GM12878 (cell line): Measurements from ENCODE around the gene STARD13. TPM values are rescaled to one million over a fixed set of nuclear protein-coding genes. Genes with fewer than 3 reads are reported as not detected.

ENCODE experiments used
- ATAC-seq: fragments of 200-7000 bp; cut with Tn5 transposase; 3 replicates; pipeline ENCODE4 v1.9.1; 2020; ENCODE audit warnings: mild to moderate bottlenecking, moderate library complexity
- BruUV-seq: library from RNA; stranded (reverse); fragments of 400-500 nt; replicated peaks from 2 replicates; lab custom pipeline; 2021; lab: Mats Ljungman, UMichigan
- CTCF ChIA-PET: fragments of 300-600 bp; sonication (Branson Sonifier 250); formaldehyde crosslinking; extraction: SDS; loops from one replicate; lab custom pipeline; 2021; ENCODE audit warnings: inconsistent platforms; lab: Yijun Ruan, JAX
- POLR2A ChIA-PET: fragments of 350-600 bp; formaldehyde crosslinking; extraction: SDS; loops from one replicate; lab custom pipeline; 2021; ENCODE audit warnings: inconsistent platforms; lab: Charles Lee
- RAD21 ChIA-PET: fragments of 300-600 bp; sonication (Branson Sonifier 250); formaldehyde crosslinking; loops from one replicate; lab custom pipeline; 2023; ENCODE audit warnings: antibody characterized with exemption; ENCODE audit not compliant: unreplicated experiment; lab: Charles Lee
- SMC1A ChIA-PET: fragments of 300-600 bp; sonication (Branson Sonifier 250); formaldehyde crosslinking; loops from one replicate; lab custom pipeline; 2023; ENCODE audit not compliant: unreplicated experiment, uncharacterized antibody; lab: Charles Lee
- DNase-seq: peaks from one replicate; pipeline ENCODE4 v3.0.0-alpha.2; 2011; ENCODE audit warnings: low read depth, low spot score
- FAIRE-seq: peaks from 3 replicates; lab custom pipeline; 2011; peaks lifted over from hg19 to GRCh38; lab: Jason Lieb, UNC
- H2AFZ ChIP-seq: 2 replicates; pipeline ENCODE4 v1.6.0; 2011; ENCODE audit warnings: low read depth, low read length, control low read depth; ENCODE audit not compliant: control insufficient read depth
- H3K27ac ChIP-seq: 2 replicates; pipeline ENCODE4 v1.5.1; 2011; ENCODE audit warnings: control low read depth; ENCODE audit not compliant: control insufficient read depth, insufficient read depth
- H3K27me3 ChIP-seq, 2 experiments: replicated peaks in 1 of 2; 2 replicates each; pipeline versions ENCODE4 v1.6.0 to v1.6.1; 2011; ENCODE audit warnings: low read length in 1 of 2; ENCODE audit not compliant: control insufficient read depth in 2 of 2, insufficient read depth in 2 of 2
- H3K36me3 ChIP-seq, 2 experiments: 2 replicates each; pipeline ENCODE4 v1.5.1; 2011; ENCODE audit warnings: low read length in 1 of 2; ENCODE audit not compliant: control insufficient read depth in 2 of 2, insufficient read depth in 2 of 2
- H3K4me1 ChIP-seq: 2 replicates; pipeline ENCODE4 v1.6.1; 2011; ENCODE audit warnings: mild to moderate bottlenecking, low read length, moderate library complexity, mixed read lengths; ENCODE audit not compliant: control insufficient read depth, insufficient read depth
- H3K4me2 ChIP-seq: 2 replicates; pipeline ENCODE4 v1.6.0; 2011; ENCODE audit warnings: control low read depth; ENCODE audit not compliant: control insufficient read depth, insufficient read depth
- H3K4me3 ChIP-seq: fragments of 200-600 bp; sonication (generic); 2 replicates; pipeline ENCODE4 v1.5.1; 2016
- H3K79me2 ChIP-seq: 2 replicates; pipeline ENCODE4 v1.6.0; 2011; ENCODE audit warnings: low read length; ENCODE audit not compliant: control insufficient read depth, insufficient read depth
- H3K9ac ChIP-seq: 2 replicates; pipeline ENCODE4 v1.8.0; 2011; ENCODE audit warnings: low read length, control low read depth, mixed read lengths; ENCODE audit not compliant: control insufficient read depth, insufficient read depth
- H3K9me3 ChIP-seq: replicated peaks from 3 replicates; pipeline ENCODE4 v1.5.1; 2011; ENCODE audit warnings: mild to moderate bottlenecking, low read length; ENCODE audit not compliant: control insufficient read depth, insufficient read depth
- H4K20me1 ChIP-seq: 2 replicates; pipeline ENCODE4 v1.6.0; 2011; ENCODE audit not compliant: control insufficient read depth, insufficient read depth
- GATAD2B ChIP-seq: fragments of 450-650 bp; conservative IDR thresholded peaks from 2 replicates; pipeline ENCODE4 v1.6.1; 2017; ENCODE audit warnings: low read depth, mild to moderate bottlenecking, moderate library complexity
- MAX ChIP-seq: IDR thresholded peaks from 2 replicates; pipeline ENCODE4 v1.6.1; 2012; ENCODE audit warnings: low read depth, low read length, improper control_type of control experiment
- MLLT1 ChIP-seq: fragments of 450-650 bp; IDR thresholded peaks from 2 replicates; pipeline ENCODE4 v1.6.1; 2016; ENCODE audit warnings: mild to moderate bottlenecking
- MTA3 ChIP-seq: IDR thresholded peaks from 2 replicates; pipeline ENCODE4 v1.6.1; 2012; ENCODE audit warnings: low read length, inconsistent platforms, borderline replicate concordance
- NKRF ChIP-seq: fragments of 450-650 bp; conservative IDR thresholded peaks from 2 replicates; pipeline ENCODE4 v1.6.1; 2017; ENCODE audit warnings: mild to moderate bottlenecking, moderate library complexity
- PAX8 ChIP-seq: fragments of 450-650 bp; IDR thresholded peaks from 2 replicates; pipeline ENCODE4 v1.6.1; 2017; ENCODE audit warnings: mild to moderate bottlenecking, moderate library complexity
- SP1 ChIP-seq: IDR thresholded peaks from one replicate; pipeline ENCODE4 v1.6.1; 2011; ENCODE audit warnings: low read depth, low read length
- SREBF1 ChIP-seq: IDR thresholded peaks from 2 replicates; pipeline ENCODE4 v1.6.1; 2012; ENCODE audit warnings: mild to moderate bottlenecking, low read length
- TARDBP ChIP-seq: IDR thresholded peaks from 2 replicates; pipeline ENCODE4 v1.6.1; 2016; ENCODE audit warnings: borderline replicate concordance
- ZNF687 ChIP-seq: fragments of 450-650 bp; IDR thresholded peaks from 2 replicates; pipeline ENCODE4 v1.6.1; 2017; ENCODE audit warnings: mild to moderate bottlenecking, moderate library complexity
- WGBS: methylation state at CpG from one replicate; pipeline ENCODE4 v1.1.6; 2016; ENCODE audit warnings: low lambda C conversion rate; ENCODE audit not compliant: insufficient replicate concordance, insufficient coverage; ENCODE audit errors: missing lambda C conversion rate; 5-methylcytosine and 5-hydroxymethylcytosine counted together
- in situ Hi-C: fragments of 300-500 bp; cut with MboI; formaldehyde crosslinking; loops from 9 replicates; pipeline ENCODE4 v1.14.3; 2018; ENCODE audit warnings: mixed read lengths
- intact Hi-C: fragments of 100-400 bp; cut with micrococcal nuclease; formaldehyde crosslinking; loops from one replicate; pipeline ENCODE4 v1.14.2; 2022; ENCODE audit not compliant: unreplicated experiment
- polyA plus RNA-seq, 11 experiments: library from polyadenylated mRNA; depleted of rRNA in 4 of 11; unstranded in 6 of 11; stranded (reverse) in 5 of 11; fragments of >200 nt; fragmentation: Nextera tagmentation in 4 of 11; fragmentation: Illumina TruSeq in 1 of 11; extraction: Ambion mirVana in 4 of 11; extraction: Trizol in 1 of 11; gene quantifications; 1 replicate in 1 of 11; 2 replicates in 10 of 11; pipeline versions ENCODE4 v1.2.1 to v1.2.3, GENCODE V29; 2011 to 2016; ENCODE audit warnings: inconsistent platforms in 2 of 11, missing spikeins in 2 of 11, low read depth in 1 of 11
- total RNA-seq, 4 experiments: library from RNA; depleted of rRNA in 3 of 4; stranded (reverse); fragments of >200 nt in 3 of 4; fragmentation: Illumina TruSeq in 1 of 4; extraction: Trizol in 1 of 4; gene quantifications; 2 replicates each; pipeline versions ENCODE4 v1.2.1 to v1.2.3, GENCODE V29; 2013 to 2021

Gene STARD13
- total and polyA plus RNA-seq, 10 of the 15 experiments (the other 5 are each of a cell fraction or from before 2014, with no cell fraction given), result 4.0 to 41.6 (median 10.1) TPM

GRCh38 chr13:33264620-33264978 lies 21.0 kb downstream of the STARD13 start:
- ChIA-PET POLR2A (no interaction called here), CTCF (no interaction called here), SMC1A (no interaction called here), RAD21 (no interaction called here)
- Histone ChIP-seq H3K27me3 (no peaks in the 10 kb centered on the region), H3K9me3 (no peaks in the 10 kb centered on the region), H3K4me3 (no peak overlapping the region), H3K9ac (no peak overlapping the region), H4K20me1 (no peaks in the 10 kb centered on the region), H3K79me2 (no peaks in the 10 kb centered on the region), H3K4me2 (no peak overlapping the region), H2AFZ (no peak overlapping the region), H3K27ac (no peak overlapping the region), H3K4me1 (no peaks in the 10 kb centered on the region), H3K36me3 (no peaks in the 10 kb centered on the region)
- BruUV-seq, result no TSS peak
- 75% methylated on average over 4 of the region's 4 CpGs for WGBS
- TF ChIP-seq GATAD2B, result no peak
- TF ChIP-seq SREBF1, result no peak
- no peak for TF ChIP-seq MTA3
- TF ChIP-seq PAX8, result no peak
- no peak for DNase-seq
- intact Hi-C loops (no loop called here), in situ Hi-C loops (no loop called here)
- FAIRE-seq, result no peak
- ATAC-seq, result no peak

GRCh38 chr13:33263976-33264619 lies 21.5 kb downstream of the STARD13 start:
- Histone ChIP-seq H3K9me3 (no peaks in the 10 kb centered on the region), H3K4me3 (no peak overlapping the region), H2AFZ (no peak overlapping the region), H3K36me3 (no peaks in the 10 kb centered on the region), H3K79me2 (no peaks in the 10 kb centered on the region), H3K27me3 (no peaks in the 10 kb centered on the region), H4K20me1 (no peaks in the 10 kb centered on the region), H3K9ac (no peak overlapping the region), H3K27ac (no peak overlapping the region), H3K4me1 (no peaks in the 10 kb centered on the region), H3K4me2 (no peak overlapping the region)
- in situ Hi-C loops (no loop called here), intact Hi-C loops (no loop called here)
- CTCF ChIA-PET, result no interaction called here
- RAD21 ChIA-PET, result no interaction called here
- no peak for ATAC-seq
- no peak for DNase-seq
- SMC1A ChIA-PET, result no interaction called here
- WGBS, result 57% methylated on average over 5 of the region's 5 CpGs
- POLR2A ChIA-PET, result no interaction called here
- BruUV-seq, result no TSS peak
- no peak for FAIRE-seq
- TF ChIP-seq MLLT1, result no peak
- no peak for TF ChIP-seq MAX
- no peak for TF ChIP-seq SP1
- no peak for TF ChIP-seq ZNF687
- TF ChIP-seq NKRF, result no peak
- TF ChIP-seq TARDBP, result no peak
